Measurements from ENCODE around the gene PIP5K1A.

PIP5K1A gene

DNA sequence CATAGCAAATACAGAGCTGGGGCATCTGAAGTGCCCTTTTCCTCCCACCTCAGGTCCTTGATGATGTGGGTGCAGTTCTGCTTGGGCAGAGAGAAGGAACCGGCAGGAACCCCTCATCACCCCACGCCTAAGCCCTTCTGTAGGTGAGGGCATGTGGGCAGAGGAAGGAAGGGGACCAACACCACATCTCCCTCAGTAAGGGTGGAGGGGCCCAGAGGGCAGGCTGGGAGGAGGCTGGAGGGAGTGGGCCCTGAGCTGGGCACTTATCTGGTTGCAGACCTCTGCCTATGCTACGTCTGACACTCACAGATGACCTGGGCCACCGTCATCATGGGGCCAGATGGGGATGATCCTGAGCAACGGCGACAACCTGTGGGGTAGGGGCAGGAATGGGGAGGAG is 94.7 kb downstream of the PIP5K1A start:
- peaks cover 49% of the 10 kb centered on the region for H3K36me3 Mint-ChIP-seq (ENCODE audit: low read depth)
- H3K4me3 Mint-ChIP-seq, result no peak overlapping the region
- H3K27me3 Mint-ChIP-seq (ENCODE audit: low read depth), result no peaks in the 10 kb centered on the region
- H3K9me3 Mint-ChIP-seq, result no peaks in the 10 kb centered on the region
- DNase-seq (ENCODE audit: low spot score), result no peak
- no peaks in the 10 kb centered on the region for H3K4me1 Mint-ChIP-seq (ENCODE audit: low read depth)
- no peak overlapping the region for H3K27ac Mint-ChIP-seq

DNA sequence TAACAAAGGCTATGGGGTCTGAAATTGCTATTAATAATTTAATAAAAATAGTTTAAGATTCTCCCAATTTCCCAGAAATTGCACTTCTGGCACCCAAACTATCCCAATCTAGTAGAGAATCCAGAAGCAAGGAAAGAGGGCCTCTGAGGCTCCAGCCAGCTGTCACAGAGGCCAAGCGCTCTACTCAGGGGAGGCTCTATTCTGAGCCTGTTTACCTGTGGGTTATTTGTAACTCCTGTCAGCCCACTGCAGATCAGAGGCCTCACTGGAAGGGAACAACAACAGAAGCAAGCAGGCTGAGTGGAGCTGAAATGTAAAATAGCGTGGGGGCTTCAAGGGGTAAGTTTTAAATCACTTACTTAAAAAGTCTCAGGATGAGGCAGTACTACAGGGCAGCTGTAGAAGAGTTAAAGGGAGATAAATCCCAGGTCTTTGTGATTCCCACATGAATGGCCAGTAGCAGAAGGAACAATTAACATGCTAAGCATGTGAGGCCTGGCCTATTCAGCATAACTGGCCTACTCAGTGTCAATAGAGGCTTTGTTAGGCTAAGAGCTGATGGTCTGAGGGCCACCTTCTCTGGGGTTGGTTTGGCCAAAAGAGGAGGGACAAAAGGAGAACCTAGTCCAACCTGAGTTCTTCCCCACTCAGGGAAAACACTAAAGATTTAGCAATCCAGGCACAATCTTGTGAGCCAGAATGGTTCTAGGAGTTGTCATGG is 96.5 kb downstream of the PIP5K1A start:
- Mint-ChIP-seq H3K36me3 (ENCODE audit: low read depth) (peaks cover 53% of the 10 kb centered on the region), H3K9me3 (no peaks in the 10 kb centered on the region), H3K4me3 (no peak overlapping the region), H3K27me3 (ENCODE audit: low read depth) (no peaks in the 10 kb centered on the region), H3K4me1 (ENCODE audit: low read depth) (no peaks in the 10 kb centered on the region), H3K27ac (no peak overlapping the region)
- no peak for DNase-seq (ENCODE audit: low spot score)

Data from T-helper 2 cell treated with Interferon-gamma antibody and Interleukin-4, amounts not matched to agents 5 μg/mL and 100 μg/mL, for 36 hours (primary cell).